ENCODE results near the gene ENTREP1.

ENTREP1 gene

GRCh38 chr9:69307446-69308205 is 17.4 kb upstream of the ENTREP1 start:
- peak; percentile 74 for TF ChIP-seq ISL1 (CRISPR knock-in tag; IDR thresholded peaks at IDR 0.05)
- no peak for TF ChIP-seq ZNF70 (CRISPR knock-in tag; IDR thresholded peaks at IDR 0.05)
- no peak for TF ChIP-seq ZFP30 (CRISPR knock-in tag; IDR thresholded peaks at IDR 0.05)
- TF ChIP-seq ZNF8 (CRISPR knock-in tag; IDR thresholded peaks at IDR 0.05) = no peak
- peak; percentile 68 for ATAC-seq

GRCh38 chr9:69308206-69308931 is 16.6 kb upstream of the ENTREP1 start:
- ATAC-seq = no peak
- TF ChIP-seq POU6F1 (CRISPR knock-in tag; IDR thresholded peaks at IDR 0.05; ENCODE audit: borderline replicate concordance, low read depth) = no peak
- TF ChIP-seq SNAI2 (CRISPR knock-in tag; IDR thresholded peaks at IDR 0.05) = no peak
- TF ChIP-seq ISL1 (CRISPR knock-in tag; IDR thresholded peaks at IDR 0.05) = no peak
- no peak for TF ChIP-seq ZNF8 (CRISPR knock-in tag; IDR thresholded peaks at IDR 0.05)

GRCh38 chr9:69313175-69313574 is 11.8 kb upstream of the ENTREP1 start:
- TF ChIP-seq SNAI2 (CRISPR knock-in tag; IDR thresholded peaks at IDR 0.05) (no peak), ZFP30 (CRISPR knock-in tag; IDR thresholded peaks at IDR 0.05) (no peak), ZFP3 (CRISPR knock-in tag; IDR thresholded peaks at IDR 0.05) (no peak), BACH2 (CRISPR knock-in tag; IDR thresholded peaks at IDR 0.05; ENCODE audit: borderline replicate concordance) (no peak), TCF4 (CRISPR knock-in tag; IDR thresholded peaks at IDR 0.05; ENCODE audit: borderline replicate concordance) (no peak), TOX (CRISPR knock-in tag; IDR thresholded peaks at IDR 0.05; ENCODE audit: borderline replicate concordance) (no peak), ZNF70 (CRISPR knock-in tag; IDR thresholded peaks at IDR 0.05) (no peak), ZNF565 (CRISPR knock-in tag; conservative IDR thresholded peaks at IDR 0.05; ENCODE audit: low read depth) (no peak)
- no peak for ATAC-seq

- TF ChIP-seq RARB (CRISPR knock-in tag; IDR thresholded peaks at IDR 0.05) (no peak), ESRRG (CRISPR knock-in tag; IDR thresholded peaks at IDR 0.05) (no peak), CSDC2 (CRISPR knock-in tag; IDR thresholded peaks at IDR 0.05) (no peak), TCF4 (CRISPR knock-in tag; IDR thresholded peaks at IDR 0.05; ENCODE audit: borderline replicate concordance) (no peak), ARNTL (CRISPR knock-in tag; IDR thresholded peaks at IDR 0.05; ENCODE audit: borderline replicate concordance, low read depth) (no peak), ISL1 (CRISPR knock-in tag; IDR thresholded peaks at IDR 0.05) (no peak), ZNF565 (CRISPR knock-in tag; conservative IDR thresholded peaks at IDR 0.05; ENCODE audit: low read depth) (no peak), ZC3H10 (CRISPR knock-in tag; IDR thresholded peaks at IDR 0.05) (no peak), BACH2 (CRISPR knock-in tag; IDR thresholded peaks at IDR 0.05; ENCODE audit: borderline replicate concordance) (no peak), ZFP30 (CRISPR knock-in tag; IDR thresholded peaks at IDR 0.05) (no peak)
- ATAC-seq = no peak
Observed at GRCh38 chr9:69314547-69314946, 10.5 kb upstream of the ENTREP1 start.

GRCh38 chr9:69317081-69317480 is 7.9 kb upstream of the ENTREP1 start:
- no peak for ATAC-seq
- no peak for TF ChIP-seq ISL1 (CRISPR knock-in tag; IDR thresholded peaks at IDR 0.05)

- ATAC-seq = no peak
- TF ChIP-seq PPARA (CRISPR knock-in tag; IDR thresholded peaks at IDR 0.05; ENCODE audit: borderline replicate concordance) = no peak
- no peak for TF ChIP-seq ISL1 (CRISPR knock-in tag; IDR thresholded peaks at IDR 0.05)
- TF ChIP-seq SNAI2 (CRISPR knock-in tag; IDR thresholded peaks at IDR 0.05) = no peak
- TF ChIP-seq ESRRG (CRISPR knock-in tag; IDR thresholded peaks at IDR 0.05) = no peak
- no peak for TF ChIP-seq TOX (CRISPR knock-in tag; IDR thresholded peaks at IDR 0.05; ENCODE audit: borderline replicate concordance)
- TF ChIP-seq OSR1 (CRISPR knock-in tag; IDR thresholded peaks at IDR 0.05) = no peak
- TF ChIP-seq GLIS3 (CRISPR knock-in tag; IDR thresholded peaks at IDR 0.05) = no peak
- TF ChIP-seq ZFP30 (CRISPR knock-in tag; IDR thresholded peaks at IDR 0.05) = no peak
- no peak for TF ChIP-seq ZNF70 (CRISPR knock-in tag; IDR thresholded peaks at IDR 0.05)
- TF ChIP-seq CSRNP3 (CRISPR knock-in tag; IDR thresholded peaks at IDR 0.05) = no peak
- no peak for TF ChIP-seq TCF4 (CRISPR knock-in tag; IDR thresholded peaks at IDR 0.05; ENCODE audit: borderline replicate concordance)
- no peak for TF ChIP-seq RARB (CRISPR knock-in tag; IDR thresholded peaks at IDR 0.05)
- TF ChIP-seq TSHZ2 (CRISPR knock-in tag; IDR thresholded peaks at IDR 0.05) = no peak
- TF ChIP-seq PATZ1 (CRISPR knock-in tag; IDR thresholded peaks at IDR 0.05; ENCODE audit: borderline replicate concordance) = no peak
Observed at GRCh38 chr9:69317894-69318293, 7.1 kb upstream of the ENTREP1 start.
